Liver (tissue), 9 donors: ENCODE measurements around the gene GJC3. TPM values are rescaled to one million over a fixed set of nuclear protein-coding genes. Genes with fewer than 3 reads are reported as not detected.

ENCODE experiments used
- DNase-seq: peaks from one replicate; pipeline ENCODE4 v3.0.0-alpha.2; 2017; ENCODE audit warnings: low spot score
- H3K27ac ChIP-seq, 2 donors: one replicate each; pipeline ENCODE4 v1.7.0; 2013; ENCODE audit warnings: inconsistent platforms in 2 of 2, low read length in 2 of 2, control low read depth in 1 of 2, low read depth in 1 of 2, mild to moderate bottlenecking in 1 of 2
- H3K27me3 ChIP-seq, 4 donors: one replicate each; pipeline versions ENCODE4 v1.6.1 to v1.7.0; 2013; ENCODE audit warnings: low read length in 3 of 4, inconsistent platforms in 1 of 4, mild to moderate bottlenecking in 1 of 4, moderate library complexity in 1 of 4; ENCODE audit not compliant: control insufficient read depth in 4 of 4, insufficient read depth in 4 of 4
- H3K36me3 ChIP-seq, 4 donors: one replicate each; pipeline versions ENCODE4 v1.6.1 to v1.7.0; 2013; ENCODE audit warnings: low read length in 3 of 4, mild to moderate bottlenecking in 3 of 4, low read depth in 1 of 4, moderate library complexity in 1 of 4; ENCODE audit not compliant: control insufficient read depth in 4 of 4, insufficient read depth in 3 of 4
- H3K4me1 ChIP-seq, 4 donors: one replicate each; pipeline versions ENCODE4 v1.6.1 to v1.7.0; 2013; ENCODE audit warnings: low read length in 3 of 4, mild to moderate bottlenecking in 3 of 4, moderate library complexity in 1 of 4; ENCODE audit not compliant: control insufficient read depth in 4 of 4, insufficient read depth in 4 of 4
- H3K4me3 ChIP-seq, 3 donors: one replicate each; pipeline versions ENCODE4 v1.6.1 to v1.7.0; 2013; ENCODE audit warnings: low read length in 3 of 3, control low read depth in 1 of 3, low read depth in 1 of 3, mild to moderate bottlenecking in 1 of 3
- H3K9ac ChIP-seq, 2 donors: one replicate each; pipeline ENCODE4 v1.7.0; 2013; ENCODE audit warnings: low read length in 2 of 2, mild to moderate bottlenecking in 2 of 2, moderate library complexity in 2 of 2, control low read depth in 1 of 2, low read depth in 1 of 2
- H3K9me3 ChIP-seq, 4 donors: one replicate each; pipeline versions ENCODE4 v1.6.1 to v1.7.0; 2013; ENCODE audit warnings: low read length in 3 of 4; ENCODE audit not compliant: control insufficient read depth in 4 of 4
- ATF3 ChIP-seq: IDR thresholded peaks from 2 replicates; pipeline ENCODE4 v1.6.1; 2016; ENCODE audit warnings: antibody characterized with exemption
- CTCF ChIP-seq: fragments of 150-350 bp; IDR thresholded peaks from 2 replicates; pipeline ENCODE4 v1.5.1; 2017; ENCODE audit warnings: improper control_type of control experiment, low read depth, low read length; ENCODE audit not compliant: missing input control
- EGR1 ChIP-seq, 2 donors: IDR thresholded peaks; 2 replicates each; pipeline ENCODE4 v1.6.1; 2016 to 2018; ENCODE audit warnings: antibody characterized with exemption in 2 of 2, low read depth in 2 of 2
- FOXA1 ChIP-seq: IDR thresholded peaks from 2 replicates; pipeline ENCODE4 v1.6.1; 2016; ENCODE audit warnings: antibody characterized with exemption
- GABPA ChIP-seq, 2 donors: IDR thresholded peaks in 1 of 2; conservative IDR thresholded peaks in 1 of 2; 2 replicates each; pipeline ENCODE4 v1.6.1; 2016; ENCODE audit warnings: antibody characterized with exemption in 2 of 2, mild to moderate bottlenecking in 1 of 2, moderate library complexity in 1 of 2
- HNF4A ChIP-seq, 2 donors: conservative IDR thresholded peaks; 2 replicates each; pipeline ENCODE4 v1.6.1; 2016; ENCODE audit warnings: antibody characterized with exemption in 2 of 2, mild to moderate bottlenecking in 2 of 2
- HNF4G ChIP-seq: IDR thresholded peaks from 2 replicates; pipeline ENCODE4 v1.6.1; 2016; ENCODE audit warnings: antibody characterized with exemption
- JUND ChIP-seq, 2 donors: IDR thresholded peaks; 2 replicates each; pipeline ENCODE4 v1.6.1; 2016; ENCODE audit warnings: antibody characterized with exemption in 2 of 2
- MAX ChIP-seq: IDR thresholded peaks from 2 replicates; pipeline ENCODE4 v1.6.1; 2016; ENCODE audit warnings: antibody characterized with exemption
- NR2F2 ChIP-seq: IDR thresholded peaks from 2 replicates; pipeline ENCODE4 v1.6.1; 2016; ENCODE audit warnings: antibody characterized with exemption
- RAD21 ChIP-seq, 2 donors: IDR thresholded peaks; 2 replicates each; pipeline ENCODE4 v1.6.1; 2016; ENCODE audit warnings: antibody characterized with exemption in 2 of 2, mild to moderate bottlenecking in 2 of 2
- REST ChIP-seq: IDR thresholded peaks from 2 replicates; pipeline ENCODE4 v1.6.1; 2016; ENCODE audit warnings: antibody characterized with exemption, mild to moderate bottlenecking
- RXRA ChIP-seq, 2 donors: IDR thresholded peaks; 2 replicates each; pipeline ENCODE4 v1.6.1; 2017 to 2018; ENCODE audit warnings: antibody characterized with exemption in 2 of 2, mild to moderate bottlenecking in 1 of 2
- SP1 ChIP-seq: IDR thresholded peaks from 2 replicates; pipeline ENCODE4 v1.6.1; 2018; ENCODE audit warnings: antibody characterized with exemption, mild to moderate bottlenecking
- TAF1 ChIP-seq: conservative IDR thresholded peaks from 2 replicates; pipeline ENCODE4 v1.6.1; 2016; ENCODE audit warnings: antibody characterized with exemption, mild to moderate bottlenecking
- WGBS: extraction: QIAGEN DNeasy Blood & Tissue Kit; methylation state at CpG from one replicate; pipeline ENCODE4 v1.1.7; 2013; 5-methylcytosine and 5-hydroxymethylcytosine counted together
- polyA plus RNA-seq, 2 donors: library from polyadenylated mRNA; stranded (reverse) in 1 of 2; unstranded in 1 of 2; fragments of 200-250 nt in 1 of 2; fragments of >200 nt in 1 of 2; fragmentation: Nextera tagmentation in 1 of 2; extraction: Ambion mirVana in 1 of 2; gene quantifications; one replicate each; pipeline versions ENCODE4 v1.2.1 to v1.2.3, GENCODE V29; 2013 to 2015
- total RNA-seq, 2 donors: library from RNA; depleted of rRNA; stranded (reverse); fragments of >200 nt; gene quantifications; one replicate each; pipeline ENCODE4 v1.2.3, GENCODE V29; 2014
- TF ChIP-seq, protein P1 (sequence below): IDR thresholded peaks from 2 replicates; pipeline ENCODE4 v1.6.1; 2016; ENCODE audit warnings: antibody characterized with exemption
- donor health status: healthy.
- donor health status: healthy.
- donor health status: healthy.
- donor health status: healthy.
- donor health status: healthy.

GJC3 gene
- total and polyA plus RNA-seq, 4 donors, result 0.08 to 1.3 (median 0.14) TPM

- H3K4me3 ChIP-seq, result no peak overlapping the region
- TF ChIP-seq TAF1 (no peak), NR2F2 (no peak), RAD21 (IDR thresholded peaks at IDR 0.05) (no peak), RXRA (IDR thresholded peaks at IDR 0.05) (no peak), JUND (IDR thresholded peaks at IDR 0.05) (no peak), ATF3 (no peak), CTCF (no peak), REST (no peak), MAX (no peak), EGR1 (IDR thresholded peaks at IDR 0.05; ENCODE audit: low read depth in 2 of 2) (no peak), SP1 (no peak), GABPA (IDR thresholded peaks at IDR 0.05 in 1 of 2, conservative IDR thresholded peaks at IDR 0.05 in 1 of 2) (no peak), FOXA1 (no peak), HNF4A (conservative IDR thresholded peaks at IDR 0.05) (no peak), HNF4G (no peak)
- TF ChIP-seq, protein P1, sequence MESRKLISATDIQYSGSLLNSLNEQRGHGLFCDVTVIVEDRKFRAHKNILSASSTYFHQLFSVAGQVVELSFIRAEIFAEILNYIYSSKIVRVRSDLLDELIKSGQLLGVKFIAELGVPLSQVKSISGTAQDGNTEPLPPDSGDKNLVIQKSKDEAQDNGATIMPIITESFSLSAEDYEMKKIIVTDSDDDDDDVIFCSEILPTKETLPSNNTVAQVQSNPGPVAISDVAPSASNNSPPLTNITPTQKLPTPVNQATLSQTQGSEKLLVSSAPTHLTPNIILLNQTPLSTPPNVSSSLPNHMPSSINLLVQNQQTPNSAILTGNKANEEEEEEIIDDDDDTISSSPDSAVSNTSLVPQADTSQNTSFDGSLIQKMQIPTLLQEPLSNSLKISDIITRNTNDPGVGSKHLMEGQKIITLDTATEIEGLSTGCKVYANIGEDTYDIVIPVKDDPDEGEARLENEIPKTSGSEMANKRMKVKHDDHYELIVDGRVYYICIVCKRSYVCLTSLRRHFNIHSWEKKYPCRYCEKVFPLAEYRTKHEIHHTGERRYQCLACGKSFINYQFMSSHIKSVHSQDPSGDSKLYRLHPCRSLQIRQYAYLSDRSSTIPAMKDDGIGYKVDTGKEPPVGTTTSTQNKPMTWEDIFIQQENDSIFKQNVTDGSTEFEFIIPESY, result no peak
- H3K4me1 ChIP-seq, result peaks cover 0 to 10% (median 5%) of the 10 kb centered on the region in 4 donors
- H3K27ac ChIP-seq, result no peak overlapping the region
- H3K9ac ChIP-seq, result no peak overlapping the region
- no peaks in the 10 kb centered on the region for H3K9me3 ChIP-seq
- H3K27me3 ChIP-seq, result no peaks in the 10 kb centered on the region
- no peaks in the 10 kb centered on the region for H3K36me3 ChIP-seq
- DNase-seq, result no peak
These were observed 3.1 kb downstream of the GJC3 start for GRCh38 chr7:99926321-99926720.

DNA sequence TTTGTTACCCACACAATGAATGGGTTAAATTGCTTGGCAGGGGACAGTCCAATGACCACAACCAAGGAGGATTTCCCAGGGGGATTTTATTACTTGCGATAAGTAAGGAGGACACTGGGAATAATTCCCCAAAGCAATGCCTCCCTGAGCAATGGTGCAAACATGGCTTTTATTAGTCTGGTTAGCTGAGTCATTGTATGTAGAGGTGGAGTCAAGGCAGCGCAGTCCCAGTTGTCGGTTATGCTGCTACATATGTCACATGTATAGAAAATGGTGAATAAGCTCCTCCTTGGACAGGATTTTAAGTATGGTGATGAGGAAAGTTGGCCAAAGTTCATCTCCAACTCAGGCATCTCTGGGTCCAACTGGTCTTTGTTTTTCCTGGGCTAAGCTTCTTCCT, 6.2 kb downstream of the GJC3 start:
- WGBS, result 96% methylated on average over 3 of the region's 3 CpGs
- Histone ChIP-seq H3K9ac (no peak overlapping the region), H3K9me3 (no peaks in the 10 kb centered on the region), H3K36me3 (no peaks in the 10 kb centered on the region), H3K27me3 (no peaks in the 10 kb centered on the region), H3K4me1 (peaks cover 0 to 15% (median 12%) of the 10 kb centered on the region in 4 donors), H3K27ac (no peak overlapping the region), H3K4me3 (no peak overlapping the region)
- no peak for DNase-seq
- TF ChIP-seq SP1, result no peak
- no peak for TF ChIP-seq REST
- TF ChIP-seq FOXA1, result no peak
- no peak for TF ChIP-seq TAF1
- no peak for TF ChIP-seq RXRA (IDR thresholded peaks at IDR 0.05)
- TF ChIP-seq MAX, result no peak
